Type B pancreatic cell (in vitro differentiated cells): Measurements from ENCODE around the gene ARCN1. TPM values are rescaled to one million over a fixed set of nuclear protein-coding genes. Genes with fewer than 3 reads are reported as not detected.
A peak's percentile ranks its signal among the peaks of the same experiment; 100 is the strongest.

Source experiments
- DNase-seq: peaks from one replicate; pipeline ENCODE4 v3.0.0; 2021; ENCODE audit warnings: mixed read lengths; ENCODE audit not compliant: unreplicated experiment; ENCODE audit errors: extremely low spot score
- H3K27ac Mint-ChIP-seq: 2 replicates; pipeline ENCODE4 v1.8.0; 2021; ENCODE audit warnings: mild to moderate bottlenecking, mixed read lengths
- H3K27me3 Mint-ChIP-seq: 2 replicates; pipeline ENCODE4 v1.8.0; 2021; ENCODE audit warnings: mixed read lengths
- H3K36me3 Mint-ChIP-seq: 2 replicates; pipeline ENCODE4 v1.8.0; 2021; ENCODE audit warnings: mixed read lengths
- H3K4me1 Mint-ChIP-seq: one replicate; pipeline ENCODE4 v1.8.0; 2021; ENCODE audit warnings: mixed read lengths; ENCODE audit not compliant: unreplicated experiment
- H3K4me3 Mint-ChIP-seq: 2 replicates; pipeline ENCODE4 v1.8.0; 2021; ENCODE audit warnings: mild to moderate bottlenecking, mixed read lengths
- H3K9me3 Mint-ChIP-seq: 2 replicates; pipeline ENCODE4 v1.8.0; 2021; ENCODE audit warnings: mixed read lengths
- CTCF ChIP-seq: fragments of 200-600 bp; sonication (generic); conservative IDR thresholded peaks from 2 replicates; pipeline ENCODE4 v1.5.0; 2021; ENCODE audit warnings: antibody characterized with exemption, mild to moderate bottlenecking
- total RNA-seq: library from RNA; stranded (reverse); gene quantifications from 2 replicates; pipeline ENCODE4 v1.2.1, GENCODE V29; 2021; ENCODE audit warnings: low replicate concordance

ARCN1 gene
- total RNA-seq, 1 donor from 2014 or later, result 139 TPM

DNA sequence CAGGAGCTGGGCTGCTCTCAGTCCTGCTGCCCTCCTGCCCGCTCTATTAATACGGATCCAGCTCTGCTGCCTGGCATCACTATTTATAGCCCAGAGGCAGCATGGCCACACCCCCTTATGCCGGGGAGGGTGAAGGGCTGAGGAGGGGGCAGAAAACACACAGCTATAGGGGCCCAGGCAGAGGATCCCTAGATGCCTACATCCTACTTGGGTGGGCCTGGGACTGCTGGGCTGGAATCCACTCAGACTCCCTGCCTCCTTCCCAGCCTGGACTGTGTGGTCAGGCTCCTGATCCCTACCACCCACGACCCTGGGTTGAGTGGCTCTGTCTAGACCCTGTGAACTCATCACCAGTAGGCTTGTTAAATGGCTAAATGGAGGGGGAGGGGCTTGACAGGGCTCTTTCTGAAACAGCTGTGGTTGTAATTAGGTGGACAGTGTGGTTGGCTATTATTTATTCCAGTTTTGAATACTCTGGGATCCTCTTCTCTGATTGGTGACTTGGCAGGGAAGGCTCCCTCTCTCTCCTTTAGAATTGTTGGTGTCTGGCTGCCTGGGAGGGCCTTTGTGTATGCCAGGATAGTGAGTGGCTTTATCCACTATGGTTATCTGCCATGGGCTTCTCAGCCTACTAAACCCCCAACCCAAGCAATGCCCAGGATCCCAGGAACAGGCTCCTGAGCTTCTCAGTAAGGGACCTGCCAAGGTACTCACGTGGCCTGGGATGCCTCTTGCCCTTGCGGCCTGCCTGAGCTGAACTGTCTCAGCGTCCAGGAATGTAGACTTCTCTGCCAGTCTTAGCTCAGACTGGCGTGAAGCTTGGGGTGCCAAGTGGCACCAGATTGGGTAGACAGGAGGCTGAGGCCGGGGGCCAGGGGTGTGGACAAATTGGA lies 50.4 kb downstream of the ARCN1 start:
- DNase-seq, result no peak
- TF ChIP-seq CTCF, result no peak
- no peaks in the 10 kb centered on the region for H3K9me3 Mint-ChIP-seq

DNA sequence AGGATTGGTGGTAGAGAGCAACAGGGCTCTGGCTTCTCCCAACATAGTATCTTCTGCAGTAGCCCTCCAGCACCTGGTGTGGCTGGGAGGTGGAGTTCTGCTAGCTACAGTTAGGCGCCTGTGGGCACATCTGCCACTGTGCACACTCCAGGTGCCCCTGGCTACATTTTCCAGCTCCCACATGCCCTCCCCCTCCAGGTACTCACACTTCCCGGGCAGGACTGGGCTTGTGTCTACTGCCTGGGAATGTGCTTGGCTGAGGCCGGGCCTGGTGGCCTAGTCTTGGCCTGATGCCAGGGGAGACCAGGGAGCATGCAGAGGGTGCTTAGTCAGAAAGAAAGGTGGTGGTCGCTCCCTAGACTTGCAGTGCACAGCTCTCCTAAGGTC lies 51.1 kb downstream of the ARCN1 start:
- Mint-ChIP-seq H3K4me3 (peak overlapping the region; percentile 91), H3K4me1 (peaks cover 28% of the 10 kb centered on the region), H3K9me3 (no peaks in the 10 kb centered on the region), H3K27ac (no peak overlapping the region), H3K27me3 (no peaks in the 10 kb centered on the region), H3K36me3 (no peaks in the 10 kb centered on the region)
- TF ChIP-seq CTCF, result no peak
- DNase-seq, result no peak

More for the DNA sequence above, 50.4 kb downstream of the ARCN1 start:
- H3K4me3 Mint-ChIP-seq, result peak overlapping the region; percentile 91
- H3K4me1 Mint-ChIP-seq, result peaks cover 35% of the 10 kb centered on the region
- no peaks in the 10 kb centered on the region for H3K36me3 Mint-ChIP-seq
- peak overlapping the region; percentile 24 for H3K27ac Mint-ChIP-seq
- no peaks in the 10 kb centered on the region for H3K27me3 Mint-ChIP-seq

DNA sequence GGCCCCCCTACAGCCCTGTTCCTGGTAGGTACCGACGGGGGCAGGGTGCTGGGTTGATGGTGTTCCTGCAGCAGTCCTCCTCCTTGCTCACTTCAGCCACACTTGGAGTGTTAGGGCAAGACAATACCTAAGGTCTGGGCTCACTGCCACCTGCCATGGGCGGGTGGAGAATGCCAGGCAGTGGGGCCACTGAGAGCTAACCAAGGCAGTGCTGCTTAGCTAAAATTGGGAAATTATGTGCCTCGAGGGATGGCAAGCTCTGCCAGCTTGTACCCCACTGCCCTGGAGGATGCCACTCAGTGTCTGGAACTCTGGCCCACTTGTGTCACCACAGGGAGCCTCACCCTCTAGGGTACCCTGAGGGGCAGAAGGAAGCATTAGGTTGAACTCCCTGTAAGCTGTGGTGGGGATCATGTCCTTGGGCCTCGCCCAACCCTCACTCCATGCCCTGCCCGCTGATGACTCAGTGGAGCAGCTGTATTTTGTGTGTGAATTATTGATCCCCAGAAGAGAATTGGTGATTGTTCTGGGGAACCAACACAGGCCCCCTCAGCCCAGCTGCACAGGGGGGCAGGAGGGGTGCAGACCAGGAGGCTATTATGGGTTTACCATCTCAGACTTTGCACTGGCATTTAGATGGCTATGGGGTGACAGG lies 53.0 kb downstream of the ARCN1 start:
- Mint-ChIP-seq H3K4me1 (peaks cover 14% of the 10 kb centered on the region), H3K4me3 (no peak overlapping the region), H3K36me3 (no peaks in the 10 kb centered on the region), H3K9me3 (no peaks in the 10 kb centered on the region), H3K27ac (no peak overlapping the region), H3K27me3 (no peaks in the 10 kb centered on the region)
- TF ChIP-seq CTCF, result no peak
- DNase-seq, result no peak

DNA sequence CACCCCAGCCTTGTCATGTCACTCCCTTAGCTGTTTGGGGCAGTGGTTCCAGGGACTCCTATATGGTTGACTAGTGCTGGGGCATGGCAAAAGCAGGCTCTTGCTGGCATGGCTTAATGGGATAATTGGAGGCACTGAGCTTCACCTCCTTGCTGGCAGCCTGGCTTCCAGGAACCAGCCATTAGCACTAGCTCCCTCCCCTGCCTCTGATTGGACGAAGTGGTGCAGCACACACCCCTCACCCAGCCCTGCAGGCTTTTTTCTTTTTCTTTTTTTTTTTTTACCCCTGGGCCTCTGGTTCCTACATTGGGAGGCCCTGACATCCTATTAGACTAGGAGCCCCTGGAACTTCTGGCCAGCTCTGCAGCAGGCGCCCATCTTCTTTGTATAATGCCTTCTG lies 53.8 kb downstream of the ARCN1 start:
- H3K27me3 Mint-ChIP-seq, result no peaks in the 10 kb centered on the region
- H3K4me1 Mint-ChIP-seq, result peaks cover 12% of the 10 kb centered on the region
- no peak for TF ChIP-seq CTCF
- H3K9me3 Mint-ChIP-seq, result no peaks in the 10 kb centered on the region
- no peak overlapping the region for H3K4me3 Mint-ChIP-seq
- no peak for DNase-seq
- H3K36me3 Mint-ChIP-seq, result no peaks in the 10 kb centered on the region
- no peak overlapping the region for H3K27ac Mint-ChIP-seq

- DNase-seq, result no peak
- H3K4me3 Mint-ChIP-seq, result no peak overlapping the region
- no peaks in the 10 kb centered on the region for H3K27me3 Mint-ChIP-seq
- H3K9me3 Mint-ChIP-seq, result no peaks in the 10 kb centered on the region
- H3K36me3 Mint-ChIP-seq, result no peaks in the 10 kb centered on the region
- peaks cover 9% of the 10 kb centered on the region for H3K4me1 Mint-ChIP-seq
- TF ChIP-seq CTCF, result no peak
- no peak overlapping the region for H3K27ac Mint-ChIP-seq
These were observed 55.4 kb downstream of the ARCN1 start for GRCh38 chr11:118627566-118627965.
